MM.1S (cell line): Measurements from ENCODE around the gene MRPL52.

Experiments used
- CTCF ChIP-seq: fragments of 300-600 bp; sonication (generic); IDR thresholded peaks from 2 replicates; pipeline ENCODE4 v1.5.1; 2016; ENCODE audit warnings: antibody characterized with exemption, low read length, mixed read lengths
- EZH2 ChIP-seq: fragments of 300-600 bp; sonication (generic); optimal IDR thresholded peaks from 2 replicates; pipeline ENCODE3; 2017; ENCODE audit warnings: low read depth, mild to moderate bottlenecking, antibody characterized with exemption, low read length, mixed read lengths

- TF ChIP-seq EZH2 (no peak), CTCF (no peak)
Measured at GRCh38 chr14:22781301-22781991, 48.2 kb upstream of the MRPL52 start.
